ENCODE results near the gene RNF220. TPM values are rescaled to one million over a fixed set of nuclear protein-coding genes. Genes with fewer than 3 reads are reported as not detected.

The RNF220 gene
- total RNA-seq = 43.2 and 65.3 TPM in 2 replicates

DNA sequence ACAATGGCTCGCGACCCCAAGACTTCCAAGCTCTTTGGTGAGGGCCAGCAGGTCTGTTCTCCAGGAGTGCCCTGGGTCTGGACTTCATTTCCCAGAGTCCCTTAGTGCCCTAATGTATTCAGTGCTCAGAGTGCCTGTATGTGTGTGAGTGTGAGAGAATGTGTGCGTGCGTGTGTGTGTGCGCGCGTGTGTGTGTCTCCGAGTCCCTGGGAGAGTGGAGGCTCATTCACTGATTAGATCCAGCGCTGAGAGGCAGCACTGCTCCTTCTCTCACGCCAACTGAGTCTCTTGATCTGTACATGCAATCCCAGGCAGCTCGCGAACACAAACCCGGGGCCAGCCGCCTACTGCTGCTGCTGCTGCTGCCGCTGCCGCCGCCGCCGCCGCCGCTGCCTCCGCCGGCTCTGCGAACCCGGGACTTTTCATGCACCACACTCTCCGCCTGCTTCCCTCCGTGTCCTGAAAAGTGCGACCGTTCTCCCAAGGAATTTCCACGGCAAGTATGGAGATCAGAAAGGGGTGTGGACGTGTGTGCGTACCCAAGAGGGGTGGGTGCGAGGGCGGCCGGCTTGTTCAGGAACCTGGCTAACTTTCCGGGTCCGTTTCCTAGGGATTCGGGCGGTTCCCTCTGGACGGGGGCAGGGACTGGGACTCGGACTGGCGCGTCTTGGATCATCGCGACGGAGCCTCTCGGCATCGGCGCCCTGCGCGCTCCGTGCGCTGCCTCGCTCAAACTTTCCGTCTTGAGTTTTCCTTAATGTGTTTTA is at the start of gene RNF220:
Gene RNF220, plus strand, starts transcription at position 225 of the 767 bp plus-strand sequence.

DNA sequence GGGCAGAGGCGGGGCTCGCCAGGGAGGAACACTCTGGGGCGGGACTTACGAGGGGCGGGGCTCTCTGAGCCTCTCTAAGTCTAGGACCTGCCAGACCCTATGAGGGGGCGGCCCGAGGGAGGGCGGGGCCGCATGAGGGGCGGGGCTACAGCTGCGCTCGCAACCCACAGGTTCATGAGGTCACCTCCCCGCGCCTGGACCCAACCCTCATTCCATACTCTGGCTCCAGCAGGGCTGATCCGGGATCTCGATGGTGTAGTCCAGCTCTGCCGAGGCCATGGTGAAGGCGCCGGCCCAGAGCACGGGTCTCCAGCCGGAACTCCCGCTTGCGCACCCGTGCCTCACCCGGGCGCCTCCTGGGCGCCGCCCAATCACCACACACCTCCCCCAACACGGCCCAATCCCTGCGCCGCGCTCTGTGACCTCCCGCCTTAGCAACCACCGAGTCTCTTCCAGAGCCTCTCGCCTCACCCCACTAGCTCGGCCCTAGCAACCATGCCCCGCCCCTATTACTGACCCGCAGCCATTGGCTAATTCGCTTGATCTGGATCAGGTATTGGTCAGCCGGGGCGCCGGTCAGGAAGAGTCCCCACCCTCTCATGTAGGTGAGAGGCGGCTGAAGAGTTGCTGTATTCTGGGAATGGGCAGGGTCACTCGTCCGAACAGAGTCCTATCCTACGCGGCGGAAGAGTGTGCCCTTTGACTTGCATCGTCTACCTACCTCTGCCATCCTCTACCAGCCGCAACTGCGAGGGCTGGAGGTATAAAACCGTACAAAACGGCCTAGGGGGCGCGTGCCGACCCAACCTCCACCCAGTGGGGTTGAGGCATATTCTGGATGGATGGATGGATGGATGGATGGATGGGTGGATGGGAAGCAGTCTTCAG is 269.3 kb downstream of the RNF220 start, which contains the start of the genes ARMH1 and TMEM53:
Gene ARMH1, plus strand, starts transcription at position 602 of the 888 bp plus-strand sequence. CDS start 14,984 bp downstream, outside the sequence.
Gene TMEM53, minus strand, starts transcription at position 369 of the 888 bp plus-strand sequence. Its CDS starts 90 bp downstream, at position 279.

Other genes with a start within 250 kb of the RNF220 start
- gene DMAP1, start 191.8 kb upstream of the RNF220 start, total RNA-seq = 20.1 and 24.1 TPM in 2 replicates
- gene ERI3, start 50.0 kb upstream of the RNF220 start, total RNA-seq = 24.3 and 28.3 TPM in 2 replicates